DND-41 (cell line): ENCODE results near the gene ST3GAL4.

Source experiments
- CTCF ChIP-seq: IDR thresholded peaks from 2 replicates; pipeline ENCODE4 v1.5.1; 2012; ENCODE audit warnings: borderline replicate concordance, low read length, moderate library complexity, mild to moderate bottlenecking; ENCODE audit not compliant: poor library complexity, severe bottlenecking; ENCODE audit errors: extremely low read depth
- EZH2 ChIP-seq: IDR thresholded peaks from 3 replicates; pipeline ENCODE4 v1.6.1; 2012; ENCODE audit warnings: borderline replicate concordance, low read depth, mild to moderate bottlenecking, moderate library complexity, low read length, inconsistent platforms; ENCODE audit not compliant: severe bottlenecking

- no peak for TF ChIP-seq CTCF
- no peak for TF ChIP-seq EZH2
Observed at GRCh38 chr11:126400479-126400878, 45.0 kb downstream of the ST3GAL4 start.
